Measurements from ENCODE around the gene LEPROT.

LEPROT gene

GRCh38 chr1:65477414-65478378, 57.2 kb downstream of the LEPROT start:
- no peak for DNase-seq (ENCODE audit: low spot score)

DNA sequence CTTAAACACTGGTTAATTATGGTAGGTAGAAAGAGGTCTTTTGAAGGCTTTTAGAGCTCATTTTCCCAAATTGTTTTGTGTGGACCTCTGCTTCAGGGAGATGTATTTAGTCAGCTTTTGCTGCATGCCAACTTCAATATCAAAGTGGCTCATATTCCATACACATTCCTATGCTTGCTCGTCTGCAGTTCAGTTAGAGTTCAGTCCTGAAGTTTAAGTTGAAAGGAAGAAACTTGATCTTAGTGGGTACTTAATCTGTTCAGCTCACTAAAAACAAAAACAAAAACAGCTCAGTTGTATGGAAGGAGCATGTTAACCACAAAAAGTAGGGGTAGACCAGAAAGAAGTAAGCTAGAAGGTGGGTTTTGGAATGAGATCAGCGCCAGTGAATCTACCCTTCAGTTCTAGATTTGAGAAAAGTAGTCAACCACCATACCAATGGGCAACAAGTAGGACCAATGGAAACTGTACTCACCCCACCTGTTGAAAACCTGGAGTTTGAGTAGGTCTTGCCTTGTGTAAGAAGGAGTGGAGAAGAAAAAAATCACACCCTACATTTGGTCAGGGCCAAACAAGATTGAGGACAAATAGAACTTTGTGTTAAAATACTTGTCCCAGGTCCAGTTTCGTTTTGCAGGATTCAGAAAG, 58.0 kb downstream of the LEPROT start:
- no peak for DNase-seq (ENCODE audit: low spot score)

GRCh38 chr1:65479554-65480204, 59.2 kb downstream of the LEPROT start:
- DNase-seq (ENCODE audit: low spot score) = no peak

DNA sequence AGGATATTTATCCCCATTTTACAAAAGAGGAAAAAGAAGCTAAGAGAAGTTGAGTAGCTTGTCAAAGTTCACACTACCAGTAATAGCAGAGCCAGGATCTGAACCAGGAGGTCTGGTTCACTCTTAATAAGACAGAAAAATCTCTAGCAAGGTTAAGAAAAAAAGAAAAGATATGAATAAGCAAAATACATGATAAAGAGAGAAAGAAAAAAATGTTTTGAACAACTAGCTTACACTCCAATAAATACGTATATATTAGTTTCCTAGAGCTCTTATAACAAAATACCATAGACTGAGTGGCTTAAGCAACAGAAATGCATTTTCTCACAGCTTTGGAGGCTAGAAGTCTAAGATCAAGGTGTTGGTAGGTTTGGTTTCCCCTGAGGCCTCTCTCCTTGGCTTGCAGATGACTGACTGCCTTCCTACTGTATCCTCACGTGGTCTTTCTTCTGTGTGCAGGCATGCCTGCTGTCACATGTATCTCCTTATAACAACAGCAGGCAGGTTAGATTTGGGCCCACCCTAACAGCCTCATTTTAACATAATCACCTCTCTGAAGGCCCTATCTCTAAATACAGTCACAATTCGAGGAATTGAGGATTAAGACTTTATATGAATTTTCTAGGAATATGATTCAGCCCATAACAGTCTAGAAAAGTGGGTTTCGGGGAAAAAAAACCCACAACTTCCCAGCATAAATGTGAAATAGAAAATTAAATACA, 60.4 kb downstream of the LEPROT start:
- DNase-seq (ENCODE audit: low spot score) = no peak

GRCh38 chr1:65483993-65484754, 63.7 kb downstream of the LEPROT start:
- DNase-seq (ENCODE audit: low spot score) = no peak

Data from globus pallidus (tissue), 1 donor.